A549 (cell line): ENCODE results near the gene GBX2.

ENCODE experiments used
- NR3C1 ChIP-seq: fragments of >200 bp; sonication (Bioruptor Twin); formaldehyde crosslinking; IDR thresholded peaks from 3 replicates; pipeline ENCODE4 v1.6.1; 2017
- TF ChIP-seq, protein P1 (sequence below): IDR thresholded peaks from 2 replicates; pipeline ENCODE4 v1.6.1; 2012
- TF ChIP-seq, protein P2 (sequence below): fragments of >200 bp; sonication (Bioruptor Twin); formaldehyde crosslinking; IDR thresholded peaks from 3 replicates; pipeline ENCODE4 v1.5.1; 2016
- TF ChIP-seq, protein P3 (sequence below): fragments of 200-600 bp; sonication (generic); IDR thresholded peaks from 2 replicates; pipeline ENCODE4 v1.6.1; 2016; ENCODE audit warnings: antibody characterized with exemption, mild to moderate bottlenecking, moderate library complexity

DNA sequence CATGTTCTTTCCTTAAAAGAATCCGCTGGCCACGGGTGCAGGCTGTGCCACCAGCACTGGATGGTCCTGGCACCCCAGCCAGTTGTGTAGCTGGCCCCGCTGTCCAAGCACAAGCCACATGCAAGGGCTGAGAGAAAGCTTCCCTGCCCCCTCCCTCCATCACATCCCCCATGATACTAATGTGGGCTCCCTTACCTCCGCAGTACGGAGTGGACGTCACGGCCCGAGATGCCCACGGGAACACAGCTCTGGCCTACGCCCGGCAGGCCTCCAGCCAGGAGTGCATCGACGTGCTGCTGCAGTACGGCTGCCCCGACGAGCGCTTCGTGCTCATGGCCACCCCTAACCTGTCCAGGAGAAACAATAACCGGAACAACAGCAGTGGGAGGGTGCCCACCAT is 44.5 kb downstream of the GBX2 start:
- TF ChIP-seq, protein P1, sequence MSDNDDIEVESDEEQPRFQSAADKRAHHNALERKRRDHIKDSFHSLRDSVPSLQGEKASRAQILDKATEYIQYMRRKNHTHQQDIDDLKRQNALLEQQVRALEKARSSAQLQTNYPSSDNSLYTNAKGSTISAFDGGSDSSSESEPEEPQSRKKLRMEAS, result no peak
- TF ChIP-seq, protein P2, sequence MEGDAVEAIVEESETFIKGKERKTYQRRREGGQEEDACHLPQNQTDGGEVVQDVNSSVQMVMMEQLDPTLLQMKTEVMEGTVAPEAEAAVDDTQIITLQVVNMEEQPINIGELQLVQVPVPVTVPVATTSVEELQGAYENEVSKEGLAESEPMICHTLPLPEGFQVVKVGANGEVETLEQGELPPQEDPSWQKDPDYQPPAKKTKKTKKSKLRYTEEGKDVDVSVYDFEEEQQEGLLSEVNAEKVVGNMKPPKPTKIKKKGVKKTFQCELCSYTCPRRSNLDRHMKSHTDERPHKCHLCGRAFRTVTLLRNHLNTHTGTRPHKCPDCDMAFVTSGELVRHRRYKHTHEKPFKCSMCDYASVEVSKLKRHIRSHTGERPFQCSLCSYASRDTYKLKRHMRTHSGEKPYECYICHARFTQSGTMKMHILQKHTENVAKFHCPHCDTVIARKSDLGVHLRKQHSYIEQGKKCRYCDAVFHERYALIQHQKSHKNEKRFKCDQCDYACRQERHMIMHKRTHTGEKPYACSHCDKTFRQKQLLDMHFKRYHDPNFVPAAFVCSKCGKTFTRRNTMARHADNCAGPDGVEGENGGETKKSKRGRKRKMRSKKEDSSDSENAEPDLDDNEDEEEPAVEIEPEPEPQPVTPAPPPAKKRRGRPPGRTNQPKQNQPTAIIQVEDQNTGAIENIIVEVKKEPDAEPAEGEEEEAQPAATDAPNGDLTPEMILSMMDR, result no peak
- no peak for TF ChIP-seq NR3C1
- TF ChIP-seq, protein P3, sequence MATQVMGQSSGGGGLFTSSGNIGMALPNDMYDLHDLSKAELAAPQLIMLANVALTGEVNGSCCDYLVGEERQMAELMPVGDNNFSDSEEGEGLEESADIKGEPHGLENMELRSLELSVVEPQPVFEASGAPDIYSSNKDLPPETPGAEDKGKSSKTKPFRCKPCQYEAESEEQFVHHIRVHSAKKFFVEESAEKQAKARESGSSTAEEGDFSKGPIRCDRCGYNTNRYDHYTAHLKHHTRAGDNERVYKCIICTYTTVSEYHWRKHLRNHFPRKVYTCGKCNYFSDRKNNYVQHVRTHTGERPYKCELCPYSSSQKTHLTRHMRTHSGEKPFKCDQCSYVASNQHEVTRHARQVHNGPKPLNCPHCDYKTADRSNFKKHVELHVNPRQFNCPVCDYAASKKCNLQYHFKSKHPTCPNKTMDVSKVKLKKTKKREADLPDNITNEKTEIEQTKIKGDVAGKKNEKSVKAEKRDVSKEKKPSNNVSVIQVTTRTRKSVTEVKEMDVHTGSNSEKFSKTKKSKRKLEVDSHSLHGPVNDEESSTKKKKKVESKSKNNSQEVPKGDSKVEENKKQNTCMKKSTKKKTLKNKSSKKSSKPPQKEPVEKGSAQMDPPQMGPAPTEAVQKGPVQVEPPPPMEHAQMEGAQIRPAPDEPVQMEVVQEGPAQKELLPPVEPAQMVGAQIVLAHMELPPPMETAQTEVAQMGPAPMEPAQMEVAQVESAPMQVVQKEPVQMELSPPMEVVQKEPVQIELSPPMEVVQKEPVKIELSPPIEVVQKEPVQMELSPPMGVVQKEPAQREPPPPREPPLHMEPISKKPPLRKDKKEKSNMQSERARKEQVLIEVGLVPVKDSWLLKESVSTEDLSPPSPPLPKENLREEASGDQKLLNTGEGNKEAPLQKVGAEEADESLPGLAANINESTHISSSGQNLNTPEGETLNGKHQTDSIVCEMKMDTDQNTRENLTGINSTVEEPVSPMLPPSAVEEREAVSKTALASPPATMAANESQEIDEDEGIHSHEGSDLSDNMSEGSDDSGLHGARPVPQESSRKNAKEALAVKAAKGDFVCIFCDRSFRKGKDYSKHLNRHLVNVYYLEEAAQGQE, result no peak
